RWPE1 (cell line): ENCODE measurements around the gene ACTL6A.
A peak's percentile ranks its signal among the peaks of the same experiment; 100 is the strongest.

ENCODE experiments used
- CTCF ChIA-PET: fragments of 350-600 bp; sonication (Branson Sonifier 250); formaldehyde crosslinking; extraction: SDS; loops from one replicate; lab custom pipeline; 2021; lab: Yijun Ruan, JAX
- POLR2A ChIA-PET: fragments of 400-600 bp; formaldehyde crosslinking; extraction: SDS; loops from one replicate; lab custom pipeline; 2020; ENCODE audit warnings: antibody characterized with exemption; ENCODE audit not compliant: low non-redundant PET; lab: Yijun Ruan, JAX
- DNase-seq: peaks from one replicate; pipeline ENCODE4 v3.0.0; 2012; ENCODE audit warnings: low spot score
- H3K27ac ChIP-seq: fragments of 450-650 bp; 2 replicates; pipeline ENCODE4 v1.5.1; 2017
- TF ChIP-seq, protein P1 (sequence below): fragments of 450-650 bp; conservative IDR thresholded peaks from 2 replicates; pipeline ENCODE4 v1.5.1; 2017; ENCODE audit warnings: low read depth, mild to moderate bottlenecking

ACTL6A gene

DNA sequence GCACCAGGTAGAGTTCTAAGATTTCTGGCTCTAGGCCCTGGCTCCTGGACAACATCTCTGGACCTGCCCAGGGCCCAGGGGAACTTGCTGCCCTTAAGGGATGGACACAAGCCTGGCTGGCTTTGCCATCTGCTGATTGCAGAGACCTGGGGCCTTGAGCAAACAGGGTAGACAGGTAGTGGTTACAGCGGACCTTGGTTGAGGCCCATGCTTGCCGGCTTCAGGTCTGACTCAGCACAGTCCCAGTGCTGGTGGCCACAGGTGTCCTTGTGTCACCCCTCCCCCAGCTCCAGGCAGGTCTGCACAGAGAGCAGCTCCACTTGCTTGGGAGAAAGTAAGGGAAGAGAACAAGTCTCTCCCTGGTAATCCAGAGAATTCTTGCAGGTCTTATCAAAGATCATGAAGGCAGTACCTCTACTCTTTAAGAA, 15.9 kb upstream of the ACTL6A start:
- ChIA-PET POLR2A (no interaction called here), CTCF (no interaction called here)
- no peak for DNase-seq
- no peak overlapping the region for H3K27ac ChIP-seq
- TF ChIP-seq, protein P1, sequence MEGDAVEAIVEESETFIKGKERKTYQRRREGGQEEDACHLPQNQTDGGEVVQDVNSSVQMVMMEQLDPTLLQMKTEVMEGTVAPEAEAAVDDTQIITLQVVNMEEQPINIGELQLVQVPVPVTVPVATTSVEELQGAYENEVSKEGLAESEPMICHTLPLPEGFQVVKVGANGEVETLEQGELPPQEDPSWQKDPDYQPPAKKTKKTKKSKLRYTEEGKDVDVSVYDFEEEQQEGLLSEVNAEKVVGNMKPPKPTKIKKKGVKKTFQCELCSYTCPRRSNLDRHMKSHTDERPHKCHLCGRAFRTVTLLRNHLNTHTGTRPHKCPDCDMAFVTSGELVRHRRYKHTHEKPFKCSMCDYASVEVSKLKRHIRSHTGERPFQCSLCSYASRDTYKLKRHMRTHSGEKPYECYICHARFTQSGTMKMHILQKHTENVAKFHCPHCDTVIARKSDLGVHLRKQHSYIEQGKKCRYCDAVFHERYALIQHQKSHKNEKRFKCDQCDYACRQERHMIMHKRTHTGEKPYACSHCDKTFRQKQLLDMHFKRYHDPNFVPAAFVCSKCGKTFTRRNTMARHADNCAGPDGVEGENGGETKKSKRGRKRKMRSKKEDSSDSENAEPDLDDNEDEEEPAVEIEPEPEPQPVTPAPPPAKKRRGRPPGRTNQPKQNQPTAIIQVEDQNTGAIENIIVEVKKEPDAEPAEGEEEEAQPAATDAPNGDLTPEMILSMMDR, result no peak

DNA sequence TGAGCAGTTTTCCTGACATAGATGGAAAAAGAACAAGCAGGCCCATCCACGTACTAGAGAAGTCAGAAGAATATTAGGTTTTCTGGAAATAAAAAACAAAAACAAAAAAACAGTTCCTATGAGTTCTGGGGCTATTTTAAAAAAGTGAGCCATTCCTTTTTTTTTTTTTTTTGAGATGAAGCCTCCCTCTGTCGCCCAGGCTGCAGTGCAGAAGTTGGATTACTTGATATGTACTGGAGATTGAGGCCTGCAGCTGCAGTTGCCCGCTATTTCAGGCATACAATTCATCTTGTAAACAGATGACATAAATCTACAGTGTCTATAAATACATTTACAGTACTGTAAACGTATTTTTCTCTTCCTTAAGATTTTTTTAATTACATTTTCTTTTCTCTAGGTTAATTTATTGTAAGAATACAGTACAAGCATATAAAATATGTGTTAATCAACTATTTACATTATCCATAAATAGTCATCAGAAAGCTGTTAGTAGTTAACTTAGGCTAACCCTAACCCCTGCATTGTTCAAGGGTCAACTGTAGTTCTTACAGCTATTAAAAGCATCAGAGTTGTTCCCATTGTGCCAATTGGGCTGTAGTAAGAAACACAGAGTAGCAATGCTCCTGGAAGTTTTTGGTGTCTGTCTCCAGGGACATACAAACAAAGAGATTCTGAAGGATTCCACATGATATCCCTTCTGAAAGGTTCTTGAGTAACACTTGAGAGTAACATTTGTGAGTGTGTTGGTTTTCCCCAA, 11.2 kb upstream of the ACTL6A start:
- ChIA-PET CTCF (interaction anchor here (0.6 to 0.7 kb wide), 2 partner anchors 17 to 213 kb away, joined by 3 to 4 read pairs; no protein-coding TSS in a partner anchor), POLR2A (no interaction called here)
- no peak overlapping the region for H3K27ac ChIP-seq
- TF ChIP-seq, protein P1, result no peak
- DNase-seq, result no peak

DNA sequence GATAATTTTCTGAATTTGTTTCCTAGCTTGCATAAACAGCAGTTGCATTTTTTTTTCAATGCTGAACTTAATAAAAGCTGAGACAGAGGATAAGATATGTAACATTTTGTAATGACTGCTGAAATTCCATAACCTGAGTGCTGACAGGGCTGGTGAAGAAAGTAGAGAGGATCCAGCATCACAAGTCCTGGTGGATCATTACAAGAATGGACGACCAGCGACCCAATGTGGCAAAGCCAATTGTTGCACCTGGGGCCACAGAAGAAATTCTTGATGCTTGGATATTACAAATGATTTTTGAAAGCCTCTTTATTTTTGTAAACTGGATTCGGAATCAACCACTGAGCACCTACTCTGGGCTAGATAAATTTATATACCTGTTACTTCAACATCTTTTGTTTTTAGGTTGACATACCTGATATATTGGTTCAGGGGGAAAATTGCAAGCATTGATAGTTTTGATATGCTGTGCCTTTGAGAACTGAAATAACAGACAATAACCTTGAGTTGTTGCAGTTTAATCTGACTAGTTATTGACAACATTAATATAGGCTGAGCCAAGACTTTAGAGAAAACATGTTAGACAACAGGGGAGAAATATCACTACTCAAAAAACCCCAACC, 3.9 kb upstream of the ACTL6A start:
- no peak overlapping the region for H3K27ac ChIP-seq
- ChIA-PET POLR2A (no interaction called here), CTCF (interaction anchor here (0.6 kb wide), 3 partner anchors 9 to 1156 kb away, joined by 3 to 4 read pairs (median 4); no protein-coding TSS in a partner anchor)
- TF ChIP-seq, protein P1, result peak; percentile 90
- DNase-seq, result peak; percentile 59

DNA sequence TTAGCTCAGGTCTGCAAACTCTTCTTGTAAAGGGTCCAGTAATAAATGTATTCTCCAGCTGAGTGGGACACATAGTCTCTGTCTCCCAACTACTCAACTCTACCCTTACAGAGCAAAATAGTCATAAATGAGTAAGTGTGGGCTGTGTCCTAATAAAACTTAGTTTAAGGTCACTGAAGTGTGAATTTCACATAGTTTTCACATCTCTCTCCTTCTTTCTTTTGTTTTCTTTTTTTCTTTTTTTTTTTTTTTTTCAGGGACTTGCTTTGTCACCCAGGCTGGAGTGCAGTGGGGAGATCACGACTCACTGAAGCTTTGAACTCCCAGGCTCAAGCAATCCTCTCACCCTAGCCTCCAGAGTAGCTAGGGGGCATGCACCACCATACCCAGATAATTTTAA, 1.9 kb upstream of the ACTL6A start:
- CTCF ChIA-PET, result no interaction called here
- POLR2A ChIA-PET, result no interaction called here
- no peak overlapping the region for H3K27ac ChIP-seq
- DNase-seq, result no peak
- TF ChIP-seq, protein P1, result no peak

DNA sequence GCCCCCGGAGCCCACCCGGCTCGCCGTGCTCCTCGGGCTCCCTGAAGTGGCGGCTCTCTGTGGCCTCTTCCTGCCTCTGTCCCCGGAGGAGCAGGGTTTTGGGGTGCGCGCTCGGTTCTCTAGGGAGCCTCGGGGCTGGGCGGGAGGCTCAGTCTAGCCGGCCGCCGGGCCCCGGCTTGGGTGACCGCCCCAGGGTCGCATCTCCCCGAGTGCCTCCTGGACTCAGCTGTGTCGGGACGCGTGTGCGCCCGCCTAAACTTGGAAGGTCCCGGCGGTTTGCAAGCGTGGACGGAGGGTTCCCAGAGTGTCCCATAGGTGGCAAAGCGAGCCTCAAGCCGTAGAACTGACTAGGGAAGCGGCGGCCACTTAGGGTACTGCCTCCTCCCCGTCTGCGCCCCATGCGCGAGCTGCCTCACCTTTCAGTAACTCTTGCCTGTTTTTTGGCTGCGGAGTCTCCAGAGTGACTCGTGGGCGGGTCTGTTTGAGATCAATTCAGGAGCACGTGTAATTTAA, 601 bp downstream of the ACTL6A start:
- peak overlapping the region; percentile 93 for H3K27ac ChIP-seq
- peak; percentile 77 for DNase-seq
- CTCF ChIA-PET, result no interaction called here
- POLR2A ChIA-PET, result no interaction called here
- TF ChIP-seq, protein P1, result peak; percentile 54

DNA sequence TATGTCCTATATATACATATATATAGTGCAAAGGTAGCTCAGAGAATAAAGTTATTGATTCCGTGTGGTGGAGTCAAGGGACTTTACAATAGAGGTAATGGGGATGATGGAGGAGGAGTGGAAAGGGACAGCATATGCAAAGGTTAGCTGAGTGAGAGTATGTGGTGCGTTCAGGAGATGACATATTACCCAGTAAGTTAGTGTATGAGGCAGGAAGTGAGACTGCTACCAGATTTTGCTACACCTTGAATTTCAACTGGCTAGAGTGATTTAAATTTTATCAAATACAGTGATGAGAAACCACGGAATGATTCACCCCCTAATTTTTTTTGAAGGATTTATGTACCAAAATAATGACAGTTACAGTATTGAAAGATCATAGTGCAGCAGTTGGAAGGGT, 2.8 kb downstream of the ACTL6A start:
- TF ChIP-seq, protein P1, result no peak
- no peak overlapping the region for H3K27ac ChIP-seq
- DNase-seq, result no peak
- ChIA-PET POLR2A (no interaction called here), CTCF (no interaction called here)
